GM18526 (cell line): ENCODE measurements around the gene SLC15A2.

Experiments used
- POLR2A ChIP-seq: IDR thresholded peaks from 3 replicates; pipeline ENCODE4 v1.6.1; 2011; ENCODE audit not compliant: insufficient read length; ENCODE audit errors: extremely low read depth

The SLC15A2 gene

DNA sequence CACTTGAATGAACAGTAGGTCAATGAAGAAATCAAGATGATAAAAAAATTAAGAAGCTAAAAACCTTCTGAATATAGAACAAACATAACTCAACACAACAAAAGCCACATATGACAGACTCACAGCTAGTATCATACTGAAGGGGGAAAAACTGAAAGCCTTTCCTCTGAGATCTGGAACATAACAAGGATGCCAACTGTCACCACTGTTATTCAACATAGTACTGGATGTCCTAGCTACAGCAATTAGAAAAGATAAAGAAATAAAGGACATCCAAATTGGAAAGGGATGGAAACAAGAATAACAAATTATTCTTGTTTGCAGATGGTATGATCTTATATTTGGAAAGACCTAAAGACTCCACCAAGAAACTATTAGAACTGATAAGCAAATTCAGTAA lies 67.1 kb downstream of the SLC15A2 start:
- no peak for TF ChIP-seq POLR2A

DNA sequence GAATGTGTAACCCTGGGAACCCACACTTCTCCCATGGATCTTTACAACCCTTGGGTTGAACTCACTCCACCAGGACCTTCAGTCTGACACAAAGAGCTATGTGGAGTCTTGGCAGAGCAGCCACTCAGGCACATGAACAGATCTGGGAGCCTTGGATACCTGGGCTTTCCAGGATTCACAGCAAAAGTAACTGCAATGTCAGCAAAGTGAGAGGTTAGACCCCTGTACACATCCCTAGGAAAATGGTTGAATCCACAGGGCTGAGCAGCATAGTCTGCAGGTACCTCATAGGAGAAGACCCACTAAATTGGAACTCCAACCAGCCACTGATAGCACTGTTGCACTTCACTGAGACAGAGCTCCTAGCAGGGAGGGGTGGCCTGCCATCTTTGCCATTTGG lies 68.2 kb downstream of the SLC15A2 start:
- TF ChIP-seq POLR2A, result no peak

DNA sequence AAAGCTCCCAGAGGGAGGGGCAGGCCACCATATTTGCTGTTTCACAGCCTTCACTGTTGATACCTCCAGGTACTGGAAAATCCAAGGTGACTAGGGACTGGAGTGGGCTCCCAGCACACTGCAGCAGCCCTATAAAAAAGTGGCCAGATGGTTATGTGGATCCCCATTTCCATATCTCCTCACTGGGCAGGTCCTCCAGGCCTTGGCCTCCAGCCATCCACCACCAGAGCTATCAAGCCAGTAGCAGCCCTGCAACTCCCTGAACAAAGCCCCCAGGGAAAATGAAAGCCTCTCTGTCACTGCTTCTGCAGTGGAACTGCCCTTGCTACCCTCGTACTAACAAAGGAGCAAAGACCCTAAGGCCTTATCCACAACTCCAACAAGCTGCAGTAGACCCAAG lies 69.4 kb downstream of the SLC15A2 start:
- no peak for TF ChIP-seq POLR2A

DNA sequence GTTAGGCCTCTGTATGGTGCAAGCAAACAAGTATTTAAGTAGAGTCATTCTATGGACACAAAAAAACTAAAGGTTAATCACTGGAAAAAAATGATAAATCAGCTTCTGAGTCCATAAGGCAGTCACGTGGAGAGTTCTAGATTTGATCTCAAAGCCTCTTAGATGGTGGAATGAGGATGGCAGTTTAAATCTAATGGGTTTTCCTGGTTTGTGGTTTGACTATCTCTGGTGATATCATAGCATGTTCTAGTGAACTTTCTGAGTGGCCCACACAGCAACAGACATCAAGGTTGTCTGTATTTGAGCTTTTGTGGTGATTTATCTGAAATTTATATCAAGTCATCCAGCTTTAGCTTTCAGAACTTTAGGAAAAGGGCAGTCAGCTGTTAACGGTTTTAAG lies 75.4 kb downstream of the SLC15A2 start:
- TF ChIP-seq POLR2A, result no peak

DNA sequence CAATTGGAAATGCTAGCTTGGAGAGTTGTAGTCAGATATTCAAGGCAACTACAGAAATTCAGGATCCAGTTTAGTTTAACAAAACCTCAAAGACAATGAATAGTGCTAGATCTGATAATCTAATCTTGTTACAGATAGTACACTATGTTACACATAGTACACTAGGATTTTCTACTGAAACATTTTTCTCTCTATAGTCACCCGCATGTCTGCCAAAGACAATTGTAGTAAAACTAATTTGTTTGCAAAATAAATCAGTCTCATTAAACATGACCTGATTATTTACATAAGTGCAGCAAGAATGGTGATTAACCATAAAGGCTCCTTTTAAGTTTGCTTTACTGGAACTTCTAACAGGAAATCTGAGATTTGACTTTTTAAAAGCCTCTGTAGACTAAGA lies 75.8 kb downstream of the SLC15A2 start:
- no peak for TF ChIP-seq POLR2A

DNA sequence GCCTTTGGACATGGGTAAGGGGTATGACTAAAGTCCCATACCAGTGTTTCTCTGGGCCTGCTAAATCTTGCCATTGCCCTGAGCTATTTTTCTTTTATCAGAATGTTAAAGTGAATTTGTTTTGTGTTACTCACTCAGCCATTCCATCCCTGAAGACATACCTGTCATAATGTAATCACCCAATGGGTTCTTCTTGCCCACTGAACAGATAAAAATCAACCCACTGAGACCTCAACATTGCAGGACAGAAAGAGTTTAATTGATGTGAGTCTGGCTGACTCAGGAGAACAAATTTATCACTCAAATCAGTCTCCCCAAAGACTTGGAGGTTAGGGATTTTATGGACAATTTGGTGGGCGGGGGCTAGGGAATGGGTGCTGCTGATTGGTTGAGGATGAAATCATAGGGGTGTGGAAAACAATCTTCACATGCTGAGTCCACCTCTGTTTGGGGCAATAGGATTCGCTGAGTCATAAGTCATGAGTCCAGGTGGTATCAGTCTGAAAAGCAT lies 80.5 kb downstream of the SLC15A2 start:
- no peak for TF ChIP-seq POLR2A

DNA sequence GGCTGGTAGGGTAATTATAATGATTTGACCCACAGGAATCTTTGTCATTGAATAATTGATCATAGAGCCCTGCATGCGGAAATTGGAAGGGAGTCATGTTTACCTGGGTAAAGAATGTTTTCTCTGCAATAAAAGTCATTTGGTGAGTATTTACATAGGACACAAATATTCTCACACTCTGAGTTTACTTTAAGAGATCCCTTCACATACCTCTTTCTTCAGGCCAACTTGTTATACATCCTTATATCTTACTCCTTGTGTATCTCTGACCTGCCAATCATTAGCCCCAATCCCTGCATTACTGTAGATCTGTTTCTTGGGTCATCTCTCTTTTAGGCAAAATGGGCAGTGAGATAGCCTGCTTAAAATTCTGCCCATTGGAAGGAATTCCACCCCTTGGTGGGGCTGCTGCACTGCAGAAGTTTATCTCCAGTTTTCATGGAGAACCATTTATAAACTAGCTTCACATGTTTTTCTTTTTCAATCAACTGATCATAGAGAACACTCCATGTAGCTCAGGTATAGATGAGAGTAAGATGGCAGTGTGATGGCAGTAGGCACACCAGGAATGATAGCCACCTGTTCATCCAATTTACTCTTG lies 81.6 kb downstream of the SLC15A2 start:
- TF ChIP-seq POLR2A, result no peak

DNA sequence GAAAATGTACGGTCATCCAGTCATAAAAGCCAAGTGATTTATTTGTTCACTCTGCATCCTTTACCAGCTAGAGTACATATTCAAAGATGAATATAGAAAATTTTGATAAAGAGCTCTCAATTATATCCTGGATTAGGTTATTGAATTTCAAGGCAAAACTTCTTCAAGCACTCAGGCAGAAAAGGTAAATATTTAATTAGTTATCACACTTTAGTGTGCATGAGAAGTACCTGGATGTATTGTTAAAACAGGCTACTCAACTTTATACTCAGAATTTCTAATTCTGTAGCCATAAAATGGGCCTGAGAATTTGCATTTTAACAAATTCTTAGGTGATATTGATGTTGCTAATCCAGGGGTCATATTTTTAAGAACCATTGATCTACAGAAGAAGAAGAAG lies 82.5 kb downstream of the SLC15A2 start:
- TF ChIP-seq POLR2A, result no peak

DNA sequence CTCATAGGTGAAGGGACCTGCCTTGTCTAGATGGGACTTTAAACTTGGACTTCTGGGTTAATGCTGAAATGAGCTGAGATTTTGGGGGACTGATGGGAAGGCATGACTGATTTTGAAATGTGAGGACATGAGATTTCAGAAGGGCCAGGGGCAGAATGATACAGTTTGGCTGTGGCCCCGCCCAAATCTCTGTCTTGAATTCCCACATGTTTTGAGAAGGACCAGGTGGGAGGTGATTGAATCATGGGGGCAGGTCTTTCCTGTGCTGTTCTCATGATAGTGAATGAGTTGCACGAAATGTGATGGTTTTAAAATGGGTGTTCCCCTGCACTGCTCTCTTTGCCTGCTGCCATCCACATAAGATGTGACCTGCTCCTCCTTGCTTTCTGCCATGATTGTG lies 85.0 kb downstream of the SLC15A2 start:
- TF ChIP-seq POLR2A, result no peak

DNA sequence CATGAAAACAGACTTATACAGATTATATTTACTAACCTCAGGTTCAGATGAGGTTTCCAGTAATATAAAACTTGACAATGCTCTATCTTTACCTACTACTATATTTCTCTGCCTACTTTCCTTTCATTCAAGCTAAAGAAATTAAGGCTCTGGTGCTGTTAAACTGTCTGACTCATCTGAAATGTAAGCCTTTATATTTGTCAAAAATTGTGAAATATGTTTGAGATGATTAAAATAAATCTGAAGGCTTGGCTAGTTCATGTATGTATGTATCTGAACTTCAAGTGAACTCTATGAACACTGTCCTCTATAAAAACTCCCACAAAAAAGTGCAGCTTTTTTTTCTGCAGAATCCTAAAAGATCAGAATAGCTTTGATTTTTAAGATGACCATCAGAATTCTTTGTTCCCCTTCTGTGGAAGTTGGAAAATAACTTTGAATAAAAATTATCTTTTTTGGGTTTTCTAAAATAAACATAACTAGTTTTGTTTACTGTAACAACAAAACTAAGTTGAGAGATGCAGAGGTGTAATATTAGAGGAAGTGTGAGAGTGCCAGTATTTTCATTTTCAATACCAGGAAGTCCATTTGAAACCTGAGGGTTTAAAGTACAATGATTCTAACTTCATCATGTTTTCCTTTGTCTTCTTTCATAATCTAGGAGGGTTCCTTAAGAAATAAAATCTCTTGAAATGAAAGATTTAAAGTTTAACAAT lies 85.7 kb downstream of the SLC15A2 start:
- no peak for TF ChIP-seq POLR2A

DNA sequence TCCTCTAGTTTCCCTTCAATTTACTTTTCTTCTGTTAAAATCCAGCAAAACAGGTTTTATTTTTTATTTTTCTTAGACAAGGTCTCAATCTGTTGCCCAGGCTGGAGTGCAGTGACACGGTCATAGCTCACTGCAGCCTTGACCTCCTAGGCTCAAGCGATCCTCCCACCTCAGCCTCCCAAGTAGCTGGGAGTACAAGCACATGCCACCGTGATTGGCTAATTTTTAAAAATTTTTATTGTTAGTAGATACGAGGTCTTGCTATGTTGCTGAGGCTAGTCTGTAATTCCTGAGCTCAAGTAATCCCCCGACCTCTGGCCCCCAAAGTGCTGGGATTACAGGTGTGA lies 86.2 kb downstream of the SLC15A2 start:
- TF ChIP-seq POLR2A, result no peak

DNA sequence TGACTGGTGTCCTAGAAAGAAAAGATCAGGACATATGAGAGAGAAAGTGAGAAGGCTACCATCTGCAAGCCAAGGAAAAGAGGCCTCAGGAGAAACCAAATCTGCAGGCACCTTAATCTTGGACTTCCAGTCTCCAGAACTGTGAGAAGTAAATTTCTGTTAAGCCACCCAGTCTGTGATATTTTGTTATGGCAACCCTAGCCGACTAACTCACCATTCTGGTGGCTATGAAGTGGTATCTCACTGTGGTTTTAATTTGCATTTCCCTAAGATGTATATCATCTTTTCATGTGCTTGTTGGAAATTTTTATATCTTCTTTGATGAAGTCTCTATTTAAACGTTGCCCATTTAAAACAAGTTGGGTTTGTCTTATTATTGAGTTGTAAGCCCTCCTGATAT lies 87.3 kb downstream of the SLC15A2 start:
- TF ChIP-seq POLR2A, result no peak

DNA sequence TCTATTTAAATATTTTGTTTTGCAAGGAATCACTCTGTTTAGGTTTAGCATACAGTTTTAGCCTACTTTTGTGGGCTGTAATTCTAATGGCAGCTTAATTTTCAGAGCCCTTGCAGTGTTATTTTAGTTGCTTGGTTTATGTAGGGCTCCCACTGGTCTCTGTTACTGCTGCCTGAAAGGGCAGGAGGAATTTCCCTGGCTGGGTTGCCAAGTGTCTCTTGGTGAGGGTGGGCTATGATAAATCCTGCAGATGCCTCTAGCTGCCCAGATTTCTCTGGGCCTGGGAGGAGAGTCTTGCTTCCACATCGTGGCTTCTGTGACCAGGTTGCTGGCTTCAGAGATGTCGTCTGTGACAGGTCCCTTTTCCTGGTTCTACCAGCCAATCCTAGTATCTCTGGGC lies 91.6 kb downstream of the SLC15A2 start:
- no peak for TF ChIP-seq POLR2A

DNA sequence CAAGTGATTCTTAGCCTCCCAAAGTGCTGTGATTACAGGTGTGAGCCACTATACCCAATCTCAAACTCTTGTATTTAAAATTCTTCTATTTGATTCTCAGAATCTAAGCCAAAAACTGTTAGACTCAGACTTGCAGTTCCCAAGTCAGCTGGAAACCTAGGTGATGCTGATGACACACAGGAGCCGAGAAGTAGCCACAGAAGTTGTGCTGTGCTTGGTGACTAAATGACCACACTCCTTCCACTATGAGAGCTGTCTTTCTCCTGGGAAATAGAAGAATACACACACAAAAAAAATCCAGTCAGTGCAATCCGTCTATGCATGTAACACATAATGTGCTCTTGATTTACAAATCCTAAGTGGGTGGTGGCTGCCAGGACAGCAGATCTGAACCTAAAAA lies 93.9 kb downstream of the SLC15A2 start:
- TF ChIP-seq POLR2A, result no peak

DNA sequence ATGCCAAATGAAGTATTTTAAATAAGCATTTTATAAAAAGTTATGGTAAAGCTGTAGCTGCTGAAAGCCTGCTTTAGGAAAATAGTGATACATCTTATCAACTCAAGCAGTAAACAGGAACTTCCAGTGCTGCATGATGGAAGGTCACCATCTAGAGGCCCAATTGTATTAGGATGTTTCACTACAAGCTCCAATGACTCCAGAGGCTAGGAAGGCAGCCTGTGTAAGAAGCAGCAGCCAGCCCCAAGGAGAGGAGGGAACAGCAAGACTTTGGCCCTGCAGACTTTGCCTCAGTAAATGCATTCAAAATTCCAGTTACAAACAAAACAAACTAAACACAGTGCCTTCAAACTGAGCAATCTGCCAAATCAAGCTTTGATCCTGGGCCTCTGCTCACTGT lies 95.7 kb downstream of the SLC15A2 start:
- TF ChIP-seq POLR2A, result no peak

DNA sequence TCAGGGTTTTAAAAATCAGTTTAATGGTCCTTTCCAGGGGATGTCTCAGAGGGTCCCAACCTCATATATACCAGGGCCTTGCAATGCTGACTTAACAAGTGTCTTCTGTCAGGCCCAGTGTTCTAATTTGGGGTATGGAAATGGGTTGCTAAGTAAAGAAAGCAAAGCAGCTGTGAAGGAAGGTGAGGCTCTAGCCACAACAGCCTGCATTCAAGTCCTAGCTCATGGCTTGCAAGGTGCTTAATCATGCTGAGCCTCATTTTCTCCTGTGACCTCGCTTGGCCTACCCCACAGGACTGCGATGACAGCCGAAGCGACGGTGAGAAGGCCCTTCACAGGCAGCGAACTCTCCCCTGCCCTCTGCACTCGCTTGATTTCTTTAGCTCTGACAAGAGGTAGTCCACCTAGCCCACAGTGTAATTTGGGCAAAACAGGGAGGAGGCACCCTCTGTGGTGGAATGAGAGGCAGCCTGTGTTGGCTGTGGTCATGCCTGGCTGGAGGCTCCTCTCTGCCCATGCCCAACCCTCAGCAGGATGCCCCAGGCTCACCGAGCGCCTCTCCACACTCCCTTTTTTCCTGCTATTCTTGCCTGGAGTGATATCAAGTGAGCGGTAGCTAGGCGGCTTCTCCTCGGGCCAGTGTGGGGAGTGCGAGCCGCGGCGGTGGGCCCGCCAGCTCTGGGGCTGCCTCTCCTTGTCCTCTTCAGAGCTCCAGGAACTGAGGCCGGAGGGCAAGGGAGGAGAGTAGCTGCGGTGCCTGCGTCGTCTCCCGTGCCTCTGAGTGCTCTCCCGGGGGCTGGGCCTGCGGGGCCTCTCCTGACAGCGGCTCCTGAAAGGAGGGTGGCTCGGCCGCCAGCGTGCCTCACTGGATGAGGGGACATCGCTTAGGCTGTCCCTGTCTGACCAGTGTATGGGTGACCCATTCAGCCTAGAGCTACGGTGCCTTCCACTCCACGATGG lies 98.7 kb downstream of the SLC15A2 start:
- no peak for TF ChIP-seq POLR2A
